ENCODE measurements around the gene C22orf23. TPM values are rescaled to one million over a fixed set of nuclear protein-coding genes. Genes with fewer than 3 reads are reported as not detected.

The C22orf23 gene
- total RNA-seq (ENCODE audit: low replicate concordance): 0.54 TPM in 1 of 2 replicates, not detected in the other

GRCh38 chr22:37953437-37954179 is at the start of gene C22orf23, which contains the start of gene POLR2F:
C22orf23 (minus strand) TSS chr22:37953601; CDS start chr22:37953149, 452 bp downstream.
POLR2F (plus strand) TSS chr22:37953699; CDS start chr22:37953788, 89 bp downstream.
- TF ChIP-seq CTCF (IDR thresholded peaks at IDR 0.05; ENCODE audit: insufficient read depth, low read length): no peak
- peak within 1 kb of the TSS; percentile 99 for H3K4me3 ChIP-seq (ENCODE audit: low read depth, low read length)
- DNase-seq (ENCODE audit: low read depth): peak; percentile 95

GRCh38 chr22:37999640-38000272 is 46.4 kb upstream of the C22orf23 start:
- no peak for TF ChIP-seq CTCF (IDR thresholded peaks at IDR 0.05; ENCODE audit: insufficient read depth, low read length)
- no peak overlapping the region for H3K4me3 ChIP-seq (ENCODE audit: low read depth, low read length)
- peak; percentile 42 for DNase-seq (ENCODE audit: low read depth)

GRCh38 chr22:37999236-37999635 is 45.8 kb upstream of the C22orf23 start:
- no peak for TF ChIP-seq CTCF (IDR thresholded peaks at IDR 0.05; ENCODE audit: insufficient read depth, low read length)
- DNase-seq (ENCODE audit: low read depth): no peak
- H3K4me3 ChIP-seq (ENCODE audit: low read depth, low read length): no peak overlapping the region

- no peak overlapping the region for H3K4me3 ChIP-seq (ENCODE audit: low read depth, low read length)
- TF ChIP-seq CTCF (IDR thresholded peaks at IDR 0.05; ENCODE audit: insufficient read depth, low read length): no peak
- no peak for DNase-seq (ENCODE audit: low read depth)
These were observed 45.1 kb upstream of the C22orf23 start for GRCh38 chr22:37998543-37998942.

- H3K4me3 ChIP-seq (ENCODE audit: low read depth, low read length): no peak overlapping the region
- no peak for TF ChIP-seq CTCF (IDR thresholded peaks at IDR 0.05; ENCODE audit: insufficient read depth, low read length)
- DNase-seq (ENCODE audit: low read depth): no peak
These were observed 43.3 kb upstream of the C22orf23 start for GRCh38 chr22:37996515-37997246.

- TF ChIP-seq CTCF (IDR thresholded peaks at IDR 0.05; ENCODE audit: insufficient read depth, low read length): no peak
- no peak for DNase-seq (ENCODE audit: low read depth)
- H3K4me3 ChIP-seq (ENCODE audit: low read depth, low read length): no peak overlapping the region
These were observed 42.7 kb upstream of the C22orf23 start for GRCh38 chr22:37996079-37996478.
